WTC11 (cell line): ENCODE data around the gene PDE4A.

Experiments
- ATF1 ChIP-seq: sonication (generic); formaldehyde crosslinking; IDR thresholded peaks from 2 replicates; pipeline ENCODE4 v1.8.1; 2023; ENCODE audit warnings: mild to moderate bottlenecking, moderate library complexity, missing genetic modification reagents
- ATF2 ChIP-seq: sonication (generic); formaldehyde crosslinking; IDR thresholded peaks from 2 replicates; pipeline ENCODE4 v1.8.1; 2022; ENCODE audit warnings: low read depth, missing genetic modification reagents, borderline replicate concordance
- CTCF ChIP-seq: fragments of 200-600 bp; IDR thresholded peaks from 2 replicates; pipeline ENCODE4 v1.8.0; 2022; ENCODE audit warnings: antibody characterized with exemption
- E2F1 ChIP-seq: sonication (generic); formaldehyde crosslinking; IDR thresholded peaks from 2 replicates; pipeline ENCODE4 v1.8.0; 2022; ENCODE audit warnings: mild to moderate bottlenecking, missing genetic modification reagents
- IRF2 ChIP-seq: sonication (generic); formaldehyde crosslinking; IDR thresholded peaks from 2 replicates; pipeline ENCODE4 v1.8.0; 2022; ENCODE audit warnings: low read depth, missing genetic modification reagents, borderline replicate concordance
- MLX ChIP-seq: sonication (generic); formaldehyde crosslinking; IDR thresholded peaks from 2 replicates; pipeline ENCODE4 v1.8.1; 2023; ENCODE audit warnings: mild to moderate bottlenecking, missing genetic modification reagents, moderate library complexity
- USF1 ChIP-seq: sonication (generic); formaldehyde crosslinking; IDR thresholded peaks from 2 replicates; pipeline ENCODE4 v1.8.0; 2022; ENCODE audit warnings: mild to moderate bottlenecking, missing genetic modification reagents

- no peak for TF ChIP-seq ATF1 (CRISPR knock-in tag)
- TF ChIP-seq CTCF, result no peak
- TF ChIP-seq USF1 (CRISPR knock-in tag), result no peak
- no peak for TF ChIP-seq ATF2 (CRISPR knock-in tag)
- TF ChIP-seq MLX (CRISPR knock-in tag), result no peak
- TF ChIP-seq E2F1 (CRISPR knock-in tag), result no peak
- TF ChIP-seq IRF2 (CRISPR knock-in tag), result no peak
Measured at GRCh38 chr19:10439588-10439987, 19.2 kb downstream of the PDE4A start.
